ENCODE results near the gene KLK15.
"Not testable (repeated sequence)": the region's sequence is repeated elsewhere in the genome, so short reads cannot be mapped to it uniquely, and the experiment has no call there.

The KLK15 gene

GRCh38 chr19:50820086-50820485 lies 13.3 kb downstream of the KLK15 start:
- H3K9me3 ChIP-seq (replicated peaks in 1 of 11), result peaks cover 0 to 5% (median 0%) of the 10 kb centered on the region in 11 experiments; a peak in 1 of 22 replicates
- H3K4me2 ChIP-seq, result peak overlapping the region; percentile 85 to 98 (median 94)
- peak overlapping the region in 9 of 11 experiments; percentile 13 to 78 (median 66); a peak in 15 of 22 replicates for H3K27ac ChIP-seq
- H3K27me3 ChIP-seq, result no peaks in the 10 kb centered on the region
- peak overlapping the region in 10 of 11 experiments; percentile 57 to 72 (median 70); a peak in 16 of 22 replicates for H3K9ac ChIP-seq
- no peaks in the 10 kb centered on the region for H3K36me3 ChIP-seq
- H4K20me1 ChIP-seq, result no peaks in the 10 kb centered on the region
- no peak for TF ChIP-seq Cebpa-rat (IDR thresholded peaks at IDR 0.05)
- peak overlapping the region; percentile 22 to 63 (median 44); a peak in 14 of 20 replicates for H3K4me3 ChIP-seq
- H3K4me1 ChIP-seq, result peaks cover 52 to 76% (median 73%) of the 10 kb centered on the region in 10 experiments

DNA sequence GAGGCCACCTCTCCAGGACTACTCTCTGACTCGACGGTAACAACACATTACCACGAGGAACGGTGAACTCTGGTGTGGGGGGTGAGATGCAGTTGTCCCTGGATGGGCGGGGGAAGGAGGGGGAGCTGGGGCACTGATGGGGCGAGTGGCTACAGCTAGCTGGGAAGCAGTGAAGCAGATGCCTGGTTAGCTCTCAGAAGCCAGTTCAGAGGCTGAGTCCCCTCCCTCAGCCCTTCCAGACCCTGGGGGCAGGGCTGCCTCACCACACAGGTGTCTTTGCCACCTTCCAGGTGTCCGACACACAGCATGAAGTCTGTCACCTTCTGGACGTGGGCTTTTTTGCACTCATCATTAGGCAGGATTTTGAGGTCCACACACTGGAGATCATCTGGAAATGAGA lies 13.7 kb downstream of the KLK15 start:
- no peaks in the 10 kb centered on the region for H4K20me1 ChIP-seq
- H3K9me3 ChIP-seq (replicated peaks in 1 of 11), result peaks cover 0 to 5% (median 0%) of the 10 kb centered on the region in 11 experiments; a peak in 1 of 22 replicates
- H3K9ac ChIP-seq, result peak overlapping the region in 9 of 11 experiments; percentile 61 to 72 (median 71); a peak in 13 of 22 replicates
- H3K36me3 ChIP-seq, result no peaks in the 10 kb centered on the region
- no peak for TF ChIP-seq Cebpa-rat (IDR thresholded peaks at IDR 0.05)
- peak overlapping the region in 4 of 11 experiments; percentile 51 to 76 (median 67); a peak in 3 of 22 replicates for H3K27ac ChIP-seq
- H3K27me3 ChIP-seq, result no peaks in the 10 kb centered on the region
- peaks cover 52 to 76% (median 73%) of the 10 kb centered on the region in 10 experiments for H3K4me1 ChIP-seq
- H3K4me2 ChIP-seq, result peak overlapping the region; percentile 85 to 98 (median 94)
- H3K4me3 ChIP-seq, result peak overlapping the region in 9 of 10 experiments; percentile 22 to 63 (median 43); a peak in 11 of 20 replicates

DNA sequence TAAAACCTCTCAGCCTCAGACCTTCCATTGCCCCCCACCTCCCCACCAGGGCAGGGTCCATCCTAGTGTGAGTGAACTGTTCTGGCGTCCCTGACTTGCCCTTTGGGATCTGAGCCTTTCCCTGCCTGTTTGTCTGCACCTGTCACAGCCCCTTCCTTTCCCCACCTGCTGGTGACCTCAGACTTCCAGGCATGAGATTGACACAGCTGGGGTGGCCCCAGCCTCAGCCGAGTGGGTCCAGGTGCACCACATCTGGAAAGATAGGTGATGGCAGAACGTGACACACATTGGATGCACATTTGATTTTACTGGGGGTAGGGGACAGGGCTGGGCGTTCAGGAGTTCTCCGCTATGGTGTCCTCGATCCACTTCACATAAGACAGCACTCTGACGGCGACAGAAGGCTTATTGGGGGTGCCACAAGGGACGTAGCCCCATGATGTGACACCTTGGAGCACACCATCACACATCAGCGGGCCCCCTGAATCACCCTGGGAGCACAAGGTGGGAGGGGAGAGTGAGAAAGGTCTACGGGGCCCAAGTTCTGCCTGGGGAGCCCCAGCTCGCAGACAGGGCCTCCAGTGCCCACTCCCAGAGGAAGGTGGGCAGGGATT lies 14.4 kb downstream of the KLK15 start:
- Histone ChIP-seq H3K27ac (no peak overlapping the region), H3K4me1 (peaks cover 52 to 70% (median 69%) of the 10 kb centered on the region in 10 experiments), H3K9me3 (replicated peaks in 1 of 11) (peaks cover 0 to 5% (median 0%) of the 10 kb centered on the region in 11 experiments; a peak in 1 of 22 replicates), H3K27me3 (no peaks in the 10 kb centered on the region), H3K9ac (peak overlapping the region in 1 of 11 experiments; percentile 39; a peak in 1 of 22 replicates), H4K20me1 (no peaks in the 10 kb centered on the region), H3K4me3 (peak overlapping the region in 4 of 10 experiments; percentile 49 to 63 (median 59); a peak in 5 of 20 replicates), H3K4me2 (peak overlapping the region; percentile 85 to 98 (median 94)), H3K36me3 (no peaks in the 10 kb centered on the region)
- no peak for TF ChIP-seq Cebpa-rat (IDR thresholded peaks at IDR 0.05)

GRCh38 chr19:50817941-50818858 lies 15.2 kb downstream of the KLK15 start:
- no peak overlapping the region for H3K27ac ChIP-seq
- peak overlapping the region in 6 of 11 experiments; percentile 9 to 44 (median 30); a peak in 3 of 22 replicates for H3K9ac ChIP-seq
- peak overlapping the region; percentile 85 to 98 (median 94) for H3K4me2 ChIP-seq
- H3K4me3 ChIP-seq, result peak overlapping the region; percentile 49 to 71 (median 56)
- H3K27me3 ChIP-seq, result no peaks in the 10 kb centered on the region
- H3K9me3 ChIP-seq (replicated peaks in 1 of 11), result peaks cover 0 to 5% (median 0%) of the 10 kb centered on the region in 11 experiments; a peak in 1 of 22 replicates
- H4K20me1 ChIP-seq, result no peaks in the 10 kb centered on the region
- H3K4me1 ChIP-seq, result peaks cover 44 to 62% (median 61%) of the 10 kb centered on the region in 10 experiments
- H3K36me3 ChIP-seq, result no peaks in the 10 kb centered on the region
- TF ChIP-seq Cebpa-rat (IDR thresholded peaks at IDR 0.05), result no peak

GRCh38 chr19:50815439-50815838 lies 17.9 kb downstream of the KLK15 start:
- peaks cover 25 to 36% (median 35%) of the 10 kb centered on the region in 10 experiments for H3K4me1 ChIP-seq
- no peaks in the 10 kb centered on the region for H3K27me3 ChIP-seq
- no peak overlapping the region for H3K9ac ChIP-seq
- no peak overlapping the region for H3K4me3 ChIP-seq
- H3K36me3 ChIP-seq, result no peaks in the 10 kb centered on the region
- no peak for TF ChIP-seq Cebpa-rat (IDR thresholded peaks at IDR 0.05)
- H3K27ac ChIP-seq, result no peak overlapping the region
- peaks cover 0 to 5% (median 0%) of the 10 kb centered on the region in 11 experiments; a peak in 1 of 22 replicates for H3K9me3 ChIP-seq (replicated peaks in 1 of 11)
- H3K4me2 ChIP-seq, result no peak overlapping the region
- H4K20me1 ChIP-seq, result no peaks in the 10 kb centered on the region

- Histone ChIP-seq H3K9ac (no peak overlapping the region), H3K27me3 (no peaks in the 10 kb centered on the region)
- no peak for TF ChIP-seq Cebpa-rat (IDR thresholded peaks at IDR 0.05)
These were observed 18.5 kb downstream of the KLK15 start for GRCh38 chr19:50814883-50815282.

GRCh38 chr19:50812474-50812873 lies 20.9 kb downstream of the KLK15 start:
- peaks cover 0 to 6% (median 6%) of the 10 kb centered on the region in 10 experiments; a peak in 18 of 20 replicates for H3K4me1 ChIP-seq

More at GRCh38 chr19:50814883-50815282, 18.5 kb downstream of the KLK15 start:
- H3K36me3 ChIP-seq, result no peaks in the 10 kb centered on the region
- H3K4me2 ChIP-seq, result no peak overlapping the region
- peaks cover 20 to 30% (median 30%) of the 10 kb centered on the region in 10 experiments for H3K4me1 ChIP-seq
- H3K9me3 ChIP-seq (replicated peaks in 1 of 11), result peaks cover 0 to 5% (median 0%) of the 10 kb centered on the region in 11 experiments; a peak in 1 of 22 replicates
- H4K20me1 ChIP-seq, result no peaks in the 10 kb centered on the region
- H3K4me3 ChIP-seq, result no peak overlapping the region
- no peak overlapping the region for H3K27ac ChIP-seq

GRCh38 chr19:50811622-50812238 lies 21.6 kb downstream of the KLK15 start:
- not testable (repeated sequence) for H3K9me3 ChIP-seq (replicated peaks in 1 of 11); H3K27me3 ChIP-seq; H4K20me1 ChIP-seq; H3K27ac ChIP-seq; H3K4me2 ChIP-seq; H3K9ac ChIP-seq; H3K4me3 ChIP-seq; H3K4me1 ChIP-seq; H3K36me3 ChIP-seq

More at GRCh38 chr19:50812474-50812873, 20.9 kb downstream of the KLK15 start:
- Histone ChIP-seq H3K4me3 (no peak overlapping the region), H3K27me3 (no peaks in the 10 kb centered on the region), H3K36me3 (no peaks in the 10 kb centered on the region), H3K9ac (no peak overlapping the region), H3K4me2 (no peak overlapping the region), H4K20me1 (no peaks in the 10 kb centered on the region), H3K9me3 (replicated peaks in 1 of 11) (peaks cover 0 to 5% (median 0%) of the 10 kb centered on the region in 11 experiments; a peak in 1 of 22 replicates), H3K27ac (no peak overlapping the region)
- TF ChIP-seq Cebpa-rat (IDR thresholded peaks at IDR 0.05), result no peak

All from BLaER1 treated with 17β-estradiol and CSF1 and Interleukin-3, amounts not matched to agents 10 nM and 100 nM (cell line).